ENCODE results near the gene GABRB3. TPM values are rescaled to one million over a fixed set of nuclear protein-coding genes. Genes with fewer than 3 reads are reported as not detected.

The GABRB3 gene
- total RNA-seq, 1 donor from 2014 or later, result 124 TPM

DNA sequence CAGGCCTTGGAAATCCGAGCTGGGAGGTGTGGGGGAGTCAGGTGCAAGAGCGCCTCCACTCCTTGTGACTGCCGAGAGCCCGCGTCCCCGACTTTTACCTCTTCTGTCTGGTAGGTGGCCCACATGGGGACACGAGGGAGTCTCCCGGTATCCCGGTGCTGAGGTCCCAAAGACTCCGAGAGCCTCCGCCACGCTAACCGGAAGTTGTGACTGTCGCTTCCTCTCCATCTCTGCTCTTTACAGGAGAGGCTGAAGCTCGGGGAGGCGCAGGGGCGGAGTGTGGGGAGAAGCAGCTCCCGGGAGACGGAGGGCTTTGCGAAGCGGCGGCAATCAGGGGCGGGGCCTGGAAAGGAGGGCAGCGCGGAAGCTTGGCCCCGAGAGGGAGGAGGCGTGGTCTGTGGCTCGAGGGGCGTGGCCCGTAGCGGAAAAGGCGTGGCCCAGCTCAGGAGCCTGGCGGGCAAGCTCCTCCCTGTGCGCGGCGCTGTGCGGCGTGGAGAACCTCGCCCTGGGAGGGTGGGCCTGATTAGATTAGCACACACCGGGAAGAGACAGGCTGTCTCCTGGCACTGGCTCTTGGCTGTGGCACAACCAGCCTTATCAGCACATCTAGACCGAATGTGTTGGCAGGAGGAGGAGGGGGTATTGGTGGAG is 143.9 kb downstream of the GABRB3 start:
- DNase-seq, result peak; percentile 17

DNA sequence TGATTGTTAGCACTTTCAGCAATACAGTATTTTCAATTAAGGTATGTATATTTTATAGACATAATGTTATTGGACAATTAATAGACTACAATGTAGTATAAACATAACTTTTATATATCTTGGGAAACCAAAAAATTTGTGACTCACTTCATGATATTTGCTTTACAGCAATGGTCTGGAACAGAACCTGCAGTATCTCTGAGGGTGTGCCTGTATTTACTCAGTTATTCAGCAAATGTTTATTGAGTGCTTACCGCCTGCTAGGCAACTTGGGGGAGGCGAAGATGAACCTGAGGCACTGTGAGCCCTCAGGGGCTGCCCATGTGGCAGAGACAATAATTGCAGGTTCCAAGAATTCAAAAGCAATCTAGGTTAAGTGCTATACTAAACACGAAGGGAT is 144.8 kb downstream of the GABRB3 start:
- no peak for DNase-seq

DNA sequence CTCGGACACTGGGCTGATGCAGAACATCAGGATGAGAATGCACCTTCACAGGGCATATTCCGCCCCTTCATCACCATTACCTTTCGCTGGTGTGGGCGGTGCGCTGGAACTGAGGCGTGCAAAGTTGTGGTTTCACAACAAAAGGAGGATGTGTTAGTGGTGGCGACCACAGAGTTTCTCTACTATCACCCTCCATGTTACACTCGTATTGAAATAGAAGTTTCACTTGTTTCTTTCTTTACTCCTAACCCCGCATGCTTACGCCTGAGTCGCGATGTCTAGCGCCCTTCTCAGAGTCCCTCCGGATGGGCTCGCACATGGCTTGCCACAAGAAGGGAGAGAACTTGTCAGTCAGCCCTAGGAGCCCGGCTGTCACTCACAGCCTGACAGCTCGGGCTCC is 148.7 kb downstream of the GABRB3 start:
- no peak for DNase-seq

DNA sequence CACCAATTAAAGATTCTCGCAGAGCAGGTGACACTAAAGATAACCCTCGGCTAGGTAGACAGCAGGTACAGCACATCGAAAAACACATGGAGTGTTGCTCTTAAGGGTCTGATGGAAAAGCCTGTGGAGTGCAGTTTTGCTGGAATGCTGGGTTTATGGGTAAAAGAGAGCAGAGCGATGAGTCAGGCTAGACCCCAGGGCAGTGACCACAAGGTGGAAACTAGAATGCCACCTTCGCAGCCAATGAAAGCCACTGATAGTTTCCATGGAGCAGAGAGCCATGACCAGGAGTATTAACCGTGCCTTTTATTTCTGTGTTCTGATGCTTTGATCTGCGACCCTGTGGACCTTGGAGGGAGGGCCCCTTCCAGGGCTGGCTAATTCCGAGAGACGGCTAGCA is 149.8 kb downstream of the GABRB3 start:
- DNase-seq, result no peak

DNA sequence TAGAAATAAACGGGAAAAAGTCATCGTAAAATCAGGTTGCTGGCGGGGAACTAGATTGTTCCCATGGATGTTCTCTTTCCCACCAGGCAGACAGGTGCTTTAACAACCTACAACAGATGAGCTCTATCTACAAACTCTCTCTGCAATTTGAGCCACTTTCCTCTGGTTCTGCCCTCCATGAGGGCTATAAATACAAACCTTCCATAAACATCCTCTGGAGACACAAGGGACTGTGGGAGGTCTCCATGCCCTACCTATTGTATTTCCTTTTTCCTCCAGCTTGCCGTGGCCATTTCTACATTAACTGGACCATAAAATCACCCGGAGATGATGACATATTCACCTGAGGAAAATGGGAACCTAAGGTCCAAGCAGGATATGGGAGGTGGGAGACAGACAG is 151.1 kb downstream of the GABRB3 start:
- no peak for DNase-seq

DNA sequence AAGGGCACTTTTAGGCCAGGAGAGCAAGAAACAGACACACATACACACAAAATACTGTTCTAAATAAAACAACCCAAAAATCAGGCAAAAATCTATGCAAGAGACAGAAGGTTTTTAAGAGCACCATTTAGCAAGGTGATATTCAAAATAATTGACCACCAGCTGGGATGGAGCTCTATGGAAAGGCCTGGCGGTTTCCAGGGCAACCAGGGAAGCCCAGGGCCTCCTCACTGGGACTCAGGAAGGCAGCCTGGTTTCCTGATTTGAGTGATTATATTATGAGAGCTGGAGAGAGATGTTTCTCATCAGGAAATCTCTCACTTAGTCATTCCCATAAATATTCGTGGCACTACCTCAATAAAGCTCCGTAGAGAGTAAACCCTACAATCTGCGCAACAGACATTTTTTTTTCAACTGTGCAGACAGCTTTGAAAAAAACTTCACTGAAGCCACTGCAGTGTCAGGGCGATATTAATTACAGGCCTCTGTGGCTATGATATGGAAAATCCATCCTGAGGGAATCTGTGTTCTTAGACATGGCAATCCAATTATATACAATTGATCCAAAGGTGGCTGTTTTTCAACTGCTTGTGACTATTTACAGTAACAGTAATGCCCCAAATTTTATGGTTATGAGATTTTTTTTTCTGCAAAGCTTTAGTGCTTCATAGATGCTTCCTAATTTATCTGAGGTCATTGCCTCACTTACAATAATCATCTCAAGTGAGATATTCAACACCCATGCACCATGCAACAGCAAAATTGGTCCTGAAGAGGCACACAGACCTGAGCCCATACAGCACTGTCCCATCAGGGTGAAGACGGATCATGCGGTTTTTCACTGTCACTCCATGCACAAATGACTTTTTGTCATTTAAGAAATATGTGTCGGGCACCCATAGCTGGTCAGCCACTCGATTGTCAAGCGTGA is 152.1 kb downstream of the GABRB3 start:
- no peak for DNase-seq

DNA sequence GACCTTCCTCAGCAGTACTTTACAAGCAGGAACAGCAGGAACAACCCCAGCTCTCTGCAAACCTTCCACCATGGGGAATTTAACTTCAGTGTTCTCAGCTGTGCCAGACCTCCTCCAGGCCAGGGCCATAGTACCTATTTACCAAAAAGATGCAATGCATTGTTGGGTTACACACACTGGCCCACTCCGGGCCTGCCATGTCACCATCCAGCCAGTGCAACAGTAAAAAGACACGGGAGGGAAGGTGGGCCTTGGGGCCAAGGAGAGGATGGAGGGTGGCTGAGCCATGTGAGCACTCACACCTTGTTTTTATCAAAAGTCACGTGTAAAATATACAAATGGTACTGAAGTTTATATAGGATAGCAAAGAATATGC is 157.0 kb downstream of the GABRB3 start:
- DNase-seq, result no peak

DNA sequence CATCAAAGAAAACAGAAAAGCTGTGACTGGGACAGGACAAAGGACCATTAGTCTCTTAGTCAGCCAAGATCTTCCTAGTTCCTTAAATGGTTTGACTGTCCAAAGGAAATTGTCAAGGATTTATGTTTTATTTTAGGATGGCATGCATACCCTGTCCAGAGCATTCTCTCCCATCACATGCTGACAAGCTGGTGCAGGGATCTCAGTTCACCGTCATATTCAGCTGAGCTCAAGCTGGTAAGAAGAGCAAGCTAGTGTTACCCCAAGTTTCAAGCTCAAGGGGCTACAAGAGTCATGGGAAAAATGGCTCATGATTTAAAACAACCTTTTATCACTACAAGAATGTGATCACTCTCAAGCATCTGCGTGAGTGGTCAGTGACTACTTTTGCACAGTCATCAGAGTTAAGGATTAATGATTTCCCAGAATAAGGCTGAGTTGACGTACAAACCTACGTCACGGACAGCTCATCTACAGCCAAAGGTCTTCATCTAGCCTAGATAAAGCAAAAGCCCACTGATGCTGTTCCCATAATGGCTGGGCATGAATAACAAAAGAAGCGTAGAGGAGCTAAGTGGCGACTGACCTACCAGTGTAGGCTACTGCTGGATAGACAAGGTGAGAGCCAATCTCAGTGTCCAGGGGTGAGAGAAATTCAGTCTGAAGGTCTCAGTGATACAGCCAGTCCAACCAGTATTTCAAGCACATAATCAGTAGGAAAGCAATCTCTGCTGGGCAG is 157.5 kb downstream of the GABRB3 start:
- DNase-seq, result no peak

DNA sequence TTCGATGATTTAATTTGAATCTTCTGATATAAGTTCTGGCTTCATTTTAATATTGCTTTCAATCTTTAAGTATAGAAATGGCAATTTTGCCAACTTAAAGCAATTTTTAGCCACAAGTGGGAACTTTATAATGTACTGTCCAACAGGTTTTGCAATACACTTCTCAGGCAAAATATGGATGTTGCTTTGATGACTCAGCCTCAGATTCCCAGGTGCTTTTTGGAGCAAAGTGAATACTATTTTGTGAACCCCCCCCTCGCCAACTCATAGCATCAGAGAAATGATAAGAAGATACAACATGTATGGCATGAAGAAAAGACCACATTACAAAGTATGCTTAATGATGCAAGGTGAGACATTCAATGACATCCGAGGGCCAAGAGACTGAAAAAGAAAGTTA is 158.1 kb downstream of the GABRB3 start:
- no peak for DNase-seq

DNA sequence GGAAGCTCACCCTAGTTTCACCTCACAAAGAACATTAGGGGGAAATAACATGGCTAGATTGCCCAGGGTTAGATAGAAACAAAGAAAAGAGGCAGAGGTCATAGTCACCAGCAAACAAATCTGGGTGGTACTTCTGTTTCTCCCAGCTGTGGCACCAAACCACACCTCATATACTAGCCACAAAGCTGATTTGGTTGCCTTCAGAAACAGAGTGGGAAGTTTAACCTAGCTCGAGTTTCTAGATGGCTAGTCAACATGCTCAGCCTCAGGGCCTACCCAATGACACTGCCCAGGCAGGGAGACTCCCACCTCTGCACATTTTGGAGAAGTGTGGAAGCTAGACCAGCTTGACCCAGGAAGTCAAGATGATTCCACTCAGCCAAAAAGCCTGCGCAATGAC is 174.2 kb downstream of the GABRB3 start:
- DNase-seq, result no peak

DNA sequence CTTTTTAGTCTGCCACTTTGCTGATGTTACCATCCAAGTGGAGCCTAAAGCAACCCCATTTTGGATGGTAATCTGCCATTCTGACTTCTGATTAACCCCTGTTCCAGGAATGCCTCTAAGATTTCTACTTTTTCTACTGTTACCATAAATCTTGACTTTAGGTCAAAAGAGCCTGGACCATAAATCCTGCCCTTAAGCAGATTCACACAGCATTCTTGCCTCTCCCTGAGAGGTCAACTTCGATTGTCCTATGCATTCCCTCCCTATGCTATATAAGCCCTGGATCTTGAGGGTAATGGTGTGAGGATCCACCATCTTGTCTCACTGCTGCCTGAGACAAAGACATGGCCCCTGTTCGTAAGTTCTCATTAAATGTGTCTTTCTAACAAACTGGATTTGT is 177.3 kb downstream of the GABRB3 start:
- DNase-seq, result no peak

DNA sequence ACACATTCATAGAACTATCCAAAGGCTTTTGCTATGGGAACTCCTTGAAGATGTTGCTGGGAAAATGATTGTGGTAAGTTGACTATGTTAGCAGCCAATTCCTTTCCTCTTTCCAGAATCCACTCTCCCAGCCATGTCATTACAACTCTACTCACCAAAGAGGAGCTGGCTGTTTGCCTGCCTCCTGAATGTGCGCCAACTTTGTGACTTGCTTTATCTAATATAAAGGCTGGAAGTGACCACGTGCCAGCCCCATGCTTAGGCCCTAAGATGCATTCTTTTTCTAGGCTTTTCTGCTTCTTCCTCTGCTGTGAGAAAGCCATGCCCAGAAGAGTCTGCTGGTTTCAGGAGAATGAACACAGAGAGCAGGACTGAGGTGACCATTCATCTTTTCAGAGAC is 182.2 kb downstream of the GABRB3 start:
- DNase-seq, result no peak

DNA sequence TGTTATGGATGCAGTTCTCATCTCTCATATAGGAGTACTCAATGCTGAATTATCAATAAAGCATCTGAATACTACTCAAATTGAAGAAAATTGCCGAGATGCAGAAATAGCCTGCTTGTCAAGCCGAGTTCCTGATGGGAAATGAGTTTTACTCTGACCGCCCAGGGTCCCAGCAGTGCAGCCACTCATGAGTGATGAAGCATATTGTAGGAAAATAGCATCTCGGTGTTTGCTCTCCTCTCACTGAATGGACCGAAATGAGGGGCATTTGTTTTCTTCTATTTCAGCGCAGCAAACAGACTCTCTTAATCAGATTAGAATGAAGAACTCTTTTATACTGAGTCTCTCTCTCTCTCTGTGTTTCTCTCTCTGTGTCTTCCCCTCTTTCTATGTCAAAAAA is 190.0 kb downstream of the GABRB3 start:
- DNase-seq, result no peak

DNA sequence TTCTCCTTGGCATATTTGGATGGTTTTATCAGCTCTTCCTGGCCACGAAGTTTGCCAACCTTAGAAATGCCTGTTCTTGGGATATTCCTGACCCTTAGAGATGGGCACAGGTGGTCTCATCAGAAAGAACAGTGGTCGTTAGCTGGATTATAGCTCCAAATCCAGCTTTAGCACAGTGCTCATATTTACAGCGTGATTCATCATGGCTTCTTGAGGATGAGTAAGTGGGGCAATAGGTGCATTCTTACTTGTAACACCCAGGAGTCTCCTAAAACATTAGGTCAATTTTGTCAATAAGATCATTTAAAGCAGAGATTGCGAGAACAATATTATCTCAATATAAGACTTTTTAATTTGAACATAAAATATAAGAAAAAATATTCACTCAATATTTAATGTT is 191.9 kb downstream of the GABRB3 start:
- no peak for DNase-seq

DNA sequence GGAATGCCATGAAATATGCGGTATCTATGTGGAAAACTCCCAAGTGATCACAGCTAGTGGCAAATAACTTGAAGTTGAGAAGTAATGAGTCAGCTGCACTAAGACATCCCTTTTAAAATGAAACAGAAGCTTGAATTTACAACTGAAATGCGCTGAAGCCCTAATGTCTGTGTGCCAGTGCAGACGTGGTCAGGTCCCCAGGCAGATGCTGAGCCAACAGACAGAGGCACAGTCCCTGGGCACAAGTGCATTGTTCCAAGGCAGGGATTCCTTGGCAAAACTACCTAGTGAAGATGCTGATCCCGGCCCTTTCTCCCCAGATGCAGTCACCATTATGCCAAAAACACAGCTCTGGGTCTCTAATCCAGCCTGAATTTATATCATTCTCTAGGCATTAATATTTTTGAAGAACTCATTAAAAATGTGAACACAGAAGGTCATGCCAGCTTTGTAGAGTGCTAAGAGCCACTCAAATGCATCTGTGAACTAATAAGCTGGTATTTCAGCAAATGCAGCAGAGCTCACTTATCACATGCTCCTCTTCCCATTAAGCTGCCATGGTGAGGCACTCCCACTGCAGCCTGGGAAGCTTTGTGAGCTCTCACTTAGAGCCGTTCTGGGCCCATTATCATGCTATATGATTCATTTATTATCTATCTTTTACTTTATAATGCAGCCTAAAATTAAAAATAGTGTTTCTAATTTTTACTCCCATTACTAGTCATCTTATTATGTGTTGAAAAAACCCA is 200.1 kb downstream of the GABRB3 start:
- DNase-seq, result no peak

DNA sequence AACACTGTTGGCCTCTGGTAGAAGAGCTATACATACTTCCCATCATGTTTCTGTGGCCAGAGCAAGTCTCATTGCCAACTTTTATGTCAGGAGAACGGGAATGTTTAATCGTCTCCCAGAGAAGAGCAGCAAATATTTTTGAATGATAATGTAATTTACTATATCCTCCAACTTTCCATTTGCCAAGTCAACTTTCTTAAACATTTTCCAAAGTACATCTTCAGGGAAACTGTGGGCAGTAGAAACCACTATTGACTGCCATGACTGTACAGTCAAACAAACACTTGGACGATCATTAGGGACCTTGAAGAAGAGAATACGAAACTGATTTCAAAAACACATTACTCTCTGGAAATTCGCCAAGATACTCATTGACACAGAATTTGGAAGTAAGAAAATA is 201.5 kb downstream of the GABRB3 start:
- DNase-seq, result no peak

DNA sequence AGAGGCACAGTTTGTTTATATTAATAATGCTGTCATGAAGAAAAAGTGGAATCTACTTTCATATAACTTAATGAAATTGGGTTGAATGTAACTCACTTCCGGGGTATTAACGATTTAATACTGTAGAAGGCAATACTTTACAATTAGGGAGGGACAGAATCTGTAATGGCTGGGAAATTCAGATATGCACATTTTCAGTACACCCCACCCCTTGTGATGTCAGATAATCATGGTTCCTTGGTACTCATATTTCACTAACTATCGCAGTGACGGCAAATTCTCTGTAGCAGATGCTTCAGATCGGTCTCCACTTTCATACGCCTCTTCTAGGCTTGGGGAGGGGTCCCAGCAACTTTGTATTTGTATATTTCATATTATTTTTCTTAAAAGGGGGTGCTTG is 207.3 kb downstream of the GABRB3 start:
- DNase-seq, result no peak

DNA sequence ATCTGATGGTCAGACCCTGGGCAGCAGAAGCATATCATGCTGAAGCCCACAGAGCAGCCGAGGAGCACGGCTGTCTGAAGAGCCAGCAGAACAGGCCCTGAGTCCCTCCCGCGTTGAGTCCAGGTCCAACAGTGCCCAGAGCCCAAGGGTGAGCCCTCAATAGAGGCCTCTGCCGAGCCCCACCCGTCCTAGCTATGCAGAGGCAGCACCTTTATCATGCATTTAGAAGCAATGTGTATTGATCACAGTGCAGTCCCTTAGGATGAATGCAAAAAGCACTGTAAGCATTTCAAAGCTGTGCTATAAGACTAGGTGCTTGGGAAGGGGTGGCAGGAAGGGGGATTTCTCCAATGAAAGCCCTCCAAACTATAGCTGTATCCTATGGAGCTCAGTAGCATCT is 208.5 kb downstream of the GABRB3 start:
- DNase-seq, result no peak

DNA sequence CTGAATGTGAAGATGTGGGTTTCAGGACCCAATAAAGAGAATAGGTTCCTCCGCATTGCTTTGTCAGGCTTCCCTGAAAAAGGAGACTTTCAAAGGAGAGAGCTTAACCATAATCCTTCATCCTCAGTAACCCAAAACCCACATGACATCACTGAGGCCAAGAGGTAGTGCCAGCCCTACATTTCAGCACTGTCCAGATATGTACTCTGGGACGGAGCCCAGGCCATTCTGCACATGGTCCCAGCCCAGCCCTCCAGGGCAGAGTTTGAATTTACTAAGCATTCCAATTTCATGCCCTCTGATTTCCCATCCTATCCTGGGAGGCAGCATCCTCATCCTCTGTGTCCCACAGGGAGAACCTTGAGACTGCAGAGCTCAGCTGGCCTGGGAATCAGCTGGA is 210.5 kb downstream of the GABRB3 start:
- no peak for DNase-seq

DNA sequence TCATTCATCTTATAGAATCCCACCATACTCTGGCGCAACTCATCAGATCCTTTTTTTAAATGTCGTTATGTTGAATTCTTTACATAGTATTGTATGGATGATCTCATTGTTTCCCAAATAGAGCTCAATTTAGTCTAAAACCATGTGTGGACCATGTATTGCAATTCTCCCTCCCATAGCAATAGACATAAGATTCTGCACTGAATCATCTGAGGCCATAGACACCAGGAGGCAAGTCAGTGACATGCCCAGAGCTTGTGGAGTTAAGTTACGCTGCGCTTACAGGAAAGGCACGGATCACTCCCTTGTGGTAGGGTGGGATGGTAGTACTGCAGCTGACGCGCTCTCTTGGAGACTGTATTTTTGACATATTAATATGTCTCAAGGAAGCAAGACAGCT is 211.0 kb downstream of the GABRB3 start:
- no peak for DNase-seq

DNA sequence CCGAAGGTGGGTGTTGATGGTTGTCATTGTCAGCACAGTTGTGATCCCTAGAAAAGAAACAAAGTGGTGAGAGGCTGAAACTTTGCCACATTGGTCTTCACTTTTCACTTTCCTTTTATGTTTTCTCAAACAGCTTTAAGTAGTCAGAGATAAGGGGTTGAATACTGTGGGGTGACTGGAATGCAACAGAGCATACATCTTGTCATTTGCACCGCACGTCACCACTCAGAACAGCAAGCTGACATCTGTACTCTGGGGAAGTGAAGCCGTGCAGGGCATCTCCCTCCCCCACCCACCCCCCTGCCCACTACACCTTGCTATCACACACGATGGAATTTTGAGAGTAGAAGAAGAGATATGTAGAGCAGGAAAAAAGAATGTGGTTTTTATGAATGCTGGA is 211.7 kb downstream of the GABRB3 start:
- DNase-seq, result no peak

DNA sequence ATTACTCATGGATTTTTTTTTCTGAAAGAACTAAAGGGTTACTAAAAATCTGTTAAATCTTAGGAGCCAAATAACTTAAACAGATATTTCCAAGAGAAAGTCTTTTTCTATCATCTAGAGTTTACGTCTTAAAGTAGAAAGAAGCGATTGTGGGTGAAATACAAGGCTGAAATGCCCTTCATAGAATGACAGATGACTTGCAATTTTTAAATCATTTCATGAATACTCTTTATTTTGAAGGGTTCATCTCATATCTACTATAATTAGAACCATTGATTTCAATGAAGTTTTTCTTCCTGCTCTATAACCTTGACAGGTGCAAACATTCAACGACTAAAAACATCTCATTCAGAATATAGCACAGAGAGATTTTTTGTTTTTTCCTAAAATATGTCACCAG is 217.0 kb downstream of the GABRB3 start:
- DNase-seq, result no peak

DNA sequence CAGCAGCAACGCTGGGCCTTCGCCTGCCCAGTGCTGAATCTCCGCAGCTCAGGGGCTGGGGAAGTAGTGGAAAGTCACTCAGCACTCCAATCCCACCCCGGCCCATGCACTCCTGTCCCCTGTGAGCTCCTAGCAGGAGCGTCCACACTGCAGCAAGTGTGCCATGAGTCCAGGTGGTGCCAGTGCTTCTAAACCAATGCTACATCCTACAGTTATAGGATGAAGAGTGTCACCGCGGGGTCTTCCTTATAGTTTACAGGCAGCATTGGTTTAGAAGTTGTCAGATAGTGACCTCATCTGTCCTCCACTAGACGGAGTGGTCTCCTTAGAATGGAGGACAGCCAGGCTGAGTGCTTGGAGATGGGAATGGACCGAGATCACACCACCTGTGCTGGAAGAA is 221.4 kb downstream of the GABRB3 start:
- DNase-seq, result no peak

Data from occipital lobe (tissue), 2 donors.